Thymus (tissue), 11 donors: Measurements from ENCODE around the gene PTPN1. TPM values are rescaled to one million over a fixed set of nuclear protein-coding genes. Genes with fewer than 3 reads are reported as not detected.

Source experiments
- DNase-seq, 9 donors: peaks; one replicate each; pipeline ENCODE4 v3.0.0-alpha.2; 2013; ENCODE audit warnings: low spot score in 9 of 9, low read depth in 6 of 9, missing footprints in 1 of 9
- H3K27ac ChIP-seq, 2 donors: one replicate each; pipeline ENCODE4 v1.5.1; 2013; ENCODE audit warnings: control low read depth in 1 of 2, low read depth in 1 of 2, low read length in 1 of 2, mild to moderate bottlenecking in 1 of 2, moderate library complexity in 1 of 2
- H3K27me3 ChIP-seq, 2 donors: one replicate each; pipeline ENCODE4 v1.5.1; 2013; ENCODE audit warnings: low read length in 1 of 2; ENCODE audit not compliant: control insufficient read depth in 2 of 2, insufficient read depth in 1 of 2
- H3K36me3 ChIP-seq, 2 donors: one replicate each; pipeline ENCODE4 v1.5.1; 2013; ENCODE audit warnings: low read length in 1 of 2, mild to moderate bottlenecking in 1 of 2, moderate library complexity in 1 of 2; ENCODE audit not compliant: control insufficient read depth in 2 of 2, insufficient read depth in 2 of 2
- H3K4me1 ChIP-seq, 2 donors: one replicate each; pipeline ENCODE4 v1.5.1; 2013; ENCODE audit warnings: low read length in 2 of 2; ENCODE audit not compliant: control insufficient read depth in 2 of 2, insufficient read depth in 2 of 2
- H3K4me3 ChIP-seq, 2 donors: one replicate each; pipeline ENCODE4 v1.5.1; 2013; ENCODE audit warnings: low read length in 2 of 2, control low read depth in 1 of 2, mild to moderate bottlenecking in 1 of 2
- H3K9me3 ChIP-seq, 2 donors: one replicate each; pipeline ENCODE4 v1.5.1; 2013; ENCODE audit warnings: low read length in 1 of 2, mild to moderate bottlenecking in 1 of 2; ENCODE audit not compliant: control insufficient read depth in 2 of 2, insufficient read depth in 1 of 2
- WGBS: extraction: QIAGEN DNeasy Blood & Tissue Kit; methylation state at CpG from one replicate; pipeline ENCODE4 v1.1.7; 2013; 5-methylcytosine and 5-hydroxymethylcytosine counted together
- polyA plus RNA-seq: library from polyadenylated mRNA; stranded (reverse); fragments of 200-250 nt; gene quantifications from one replicate; pipeline ENCODE4 v1.2.3, GENCODE V29; 2013
- total RNA-seq: library from RNA; stranded (reverse); fragments of 120-200 nt; gene quantifications from one replicate; pipeline ENCODE4 v1.2.4, GENCODE V29; 2013
- donor health status: healthy.

The PTPN1 gene
- total and polyA plus RNA-seq, 2 donors: 23.0 to 56.1 TPM

DNA sequence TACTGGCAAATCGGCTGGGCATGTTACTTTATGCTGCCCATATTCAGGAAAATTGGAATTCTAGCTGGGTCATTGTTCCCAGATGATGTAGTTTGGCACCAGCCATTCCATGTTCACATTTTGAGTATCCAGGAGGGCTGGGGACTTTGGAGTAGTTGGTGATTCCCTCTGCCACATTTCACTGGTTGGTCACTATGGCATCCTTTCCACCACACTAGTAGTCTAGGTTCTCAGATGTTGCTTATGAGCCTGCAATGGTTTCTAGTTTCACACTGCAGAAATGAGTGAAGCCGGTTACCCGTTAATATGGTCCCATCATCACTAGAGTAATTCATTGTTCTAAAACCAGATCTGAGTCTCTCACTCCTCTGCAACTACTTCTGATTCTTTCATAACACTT is 4.6 kb downstream of the PTPN1 start:
- DNase-seq: no peak
- Histone ChIP-seq H3K9me3 (no peaks in the 10 kb centered on the region), H3K27me3 (no peaks in the 10 kb centered on the region), H3K27ac (no peak overlapping the region), H3K4me1 (peaks cover 28 to 49% of the 10 kb centered on the region in 2 donors), H3K36me3 (no peaks in the 10 kb centered on the region), H3K4me3 (no peak overlapping the region)
- WGBS: 98% methylated on average over 3 of the region's 3 CpGs

GRCh38 chr20:50515471-50516106 is 5.4 kb downstream of the PTPN1 start:
- no peaks in the 10 kb centered on the region for H3K27me3 ChIP-seq
- H3K4me3 ChIP-seq: no peak overlapping the region
- no peaks in the 10 kb centered on the region for H3K9me3 ChIP-seq
- DNase-seq: no peak
- no peaks in the 10 kb centered on the region for H3K36me3 ChIP-seq
- 96% methylated on average over 1 of the region's 1 CpG for WGBS
- H3K27ac ChIP-seq: peak overlapping the region in 1 of 2 donors; percentile 15
- H3K4me1 ChIP-seq: peaks cover 31 to 55% of the 10 kb centered on the region in 2 donors

- no peaks in the 10 kb centered on the region for H3K36me3 ChIP-seq
- WGBS: 48% methylated on average over 5 of the region's 5 CpGs
- H3K9me3 ChIP-seq: no peaks in the 10 kb centered on the region
- DNase-seq: peak in 1 of 9 donors; percentile 41
- H3K4me1 ChIP-seq: peaks cover 33 to 53% of the 10 kb centered on the region in 2 donors
- no peaks in the 10 kb centered on the region for H3K27me3 ChIP-seq
- peak overlapping the region; percentile 2 to 65 for H3K27ac ChIP-seq
- H3K4me3 ChIP-seq: no peak overlapping the region
These were observed 6.2 kb downstream of the PTPN1 start for GRCh38 chr20:50516180-50516934.

- Histone ChIP-seq H3K9me3 (no peaks in the 10 kb centered on the region), H3K4me1 (peaks cover 33 to 53% of the 10 kb centered on the region in 2 donors), H3K4me3 (peak overlapping the region in 1 of 2 donors; percentile 14), H3K36me3 (peaks cover 0 to 2% of the 10 kb centered on the region in 2 donors), H3K27ac (peak overlapping the region; percentile 25 to 65), H3K27me3 (no peaks in the 10 kb centered on the region)
- no peak for DNase-seq
- WGBS: 69% methylated on average over 7 of the region's 7 CpGs
These were observed 7.0 kb downstream of the PTPN1 start for GRCh38 chr20:50516935-50517816.

GRCh38 chr20:50517817-50518154 is 7.6 kb downstream of the PTPN1 start:
- Histone ChIP-seq H3K36me3 (peaks cover 0 to 2% of the 10 kb centered on the region in 2 donors), H3K4me3 (peak overlapping the region in 1 of 2 donors; percentile 14), H3K27ac (peak overlapping the region; percentile 25 to 43), H3K27me3 (no peaks in the 10 kb centered on the region), H3K4me1 (peaks cover 33 to 53% of the 10 kb centered on the region in 2 donors), H3K9me3 (no peaks in the 10 kb centered on the region)
- WGBS: 7% methylated on average over 3 of the region's 3 CpGs
- DNase-seq: peak in 4 of 9 donors; percentile 47 to 74 (median 50)

- H3K36me3 ChIP-seq: peaks cover 0 to 2% of the 10 kb centered on the region in 2 donors
- peak in 1 of 9 donors; percentile 31 for DNase-seq
- H3K27ac ChIP-seq: peak overlapping the region; percentile 43 to 70
- H3K9me3 ChIP-seq: no peaks in the 10 kb centered on the region
- no peaks in the 10 kb centered on the region for H3K27me3 ChIP-seq
- 15% methylated on average over 4 of the region's 4 CpGs for WGBS
- H3K4me3 ChIP-seq: no peak overlapping the region
- H3K4me1 ChIP-seq: peaks cover 33 to 53% of the 10 kb centered on the region in 2 donors
These were observed 8.1 kb downstream of the PTPN1 start for GRCh38 chr20:50518270-50518721.

- Histone ChIP-seq H3K4me3 (no peak overlapping the region), H3K36me3 (peaks cover 0 to 2% of the 10 kb centered on the region in 2 donors), H3K27me3 (no peaks in the 10 kb centered on the region), H3K27ac (peak overlapping the region; percentile 3 to 52), H3K9me3 (no peaks in the 10 kb centered on the region), H3K4me1 (peaks cover 33 to 56% of the 10 kb centered on the region in 2 donors)
- peak in 6 of 9 donors; percentile 35 to 73 (median 46) for DNase-seq
- WGBS: 4% methylated on average over 5 of the region's 5 CpGs
These were observed 9.0 kb downstream of the PTPN1 start for GRCh38 chr20:50519036-50519762.

- H3K27me3 ChIP-seq: no peaks in the 10 kb centered on the region
- H3K9me3 ChIP-seq: no peaks in the 10 kb centered on the region
- 85% methylated on average over 7 of the region's 7 CpGs for WGBS
- peak overlapping the region in 1 of 2 donors; percentile 69 for H3K27ac ChIP-seq
- H3K4me1 ChIP-seq: peaks cover 33 to 45% of the 10 kb centered on the region in 2 donors
- peaks cover 0 to 2% of the 10 kb centered on the region in 2 donors for H3K36me3 ChIP-seq
- H3K4me3 ChIP-seq: no peak overlapping the region
- no peak for DNase-seq
These were observed 10.2 kb downstream of the PTPN1 start for GRCh38 chr20:50520222-50520880.
